HepG2 (cell line): Measurements from ENCODE around the gene CLRN2. TPM values are rescaled to one million over a fixed set of nuclear protein-coding genes. Genes with fewer than 3 reads are reported as not detected.

Source experiments
- ATAC-seq: fragments of 200-7000 bp; cut with Tn5 transposase; 3 replicates; pipeline ENCODE4 v1.9.1; 2020; ENCODE audit warnings: mild to moderate bottlenecking, moderate library complexity
- BruUV-seq: library from RNA; stranded (reverse); fragments of 400-500 nt; replicated peaks from 2 replicates; lab custom pipeline; 2021; lab: Mats Ljungman, UMichigan
- CTCF ChIA-PET: fragments of 300-600 bp; formaldehyde crosslinking; extraction: SDS; loops from one replicate; lab custom pipeline; 2021; ENCODE audit warnings: low total read pairs, inconsistent platforms, low intra/inter-chr PET ratio; lab: Yijun Ruan, JAX
- POLR2A ChIA-PET: fragments of 350-600 bp; sonication (Branson Sonifier 250); formaldehyde crosslinking; loops from one replicate; lab custom pipeline; 2020; ENCODE audit warnings: antibody characterized with exemption, inconsistent platforms; lab: Yijun Ruan, JAX
- DNase-seq: peaks from one replicate; pipeline ENCODE4 v3.0.0-alpha.2; 2015; ENCODE audit warnings: low spot score
- FAIRE-seq: peaks from 3 replicates; lab custom pipeline; 2011; peaks lifted over from hg19 to GRCh38; lab: Jason Lieb, UNC
- H2AFZ ChIP-seq: one replicate; pipeline ENCODE4 v1.6.1; 2011; ENCODE audit warnings: low read length, inconsistent platforms
- H3K27ac ChIP-seq: fragments of 300-600 bp; 3 replicates; pipeline ENCODE4 v1.8.0; 2011; ENCODE audit warnings: mixed run types, mild to moderate bottlenecking, mixed read lengths, low read length, inconsistent platforms; ENCODE audit not compliant: insufficient read depth; ENCODE audit errors: extremely low read length
- H3K27me3 ChIP-seq, 2 experiments: fragments of 200-600 bp in 1 of 2; 2 replicates in 1 of 2; 3 replicates in 1 of 2; pipeline versions ENCODE4 v1.6.0 to v1.8.0; 2011; ENCODE audit warnings: low read length in 2 of 2, mild to moderate bottlenecking in 2 of 2, moderate library complexity in 2 of 2, inconsistent platforms in 1 of 2; ENCODE audit not compliant: insufficient read depth in 2 of 2, control insufficient read depth in 1 of 2
- H3K36me3 ChIP-seq, 2 experiments: fragments of 200-600 bp in 1 of 2; replicated peaks in 1 of 2; 2 replicates in 1 of 2; 3 replicates in 1 of 2; pipeline versions ENCODE4 v1.5.1 to v1.8.0; 2011; ENCODE audit warnings: low read length in 2 of 2, inconsistent platforms in 1 of 2; ENCODE audit not compliant: insufficient read depth in 2 of 2, control insufficient read depth in 1 of 2
- H3K4me1 ChIP-seq: 2 replicates; pipeline ENCODE4 v1.5.1; 2012; ENCODE audit warnings: low read length, inconsistent platforms; ENCODE audit not compliant: insufficient read depth
- H3K4me2 ChIP-seq: 2 replicates; pipeline ENCODE4 v1.6.0; 2011; ENCODE audit warnings: low read depth, low read length, inconsistent platforms
- H3K4me3 ChIP-seq, 3 experiments: fragments of 200-600 bp in 1 of 3; sonication (generic), shearing (Covaris generic) in 1 of 3; replicated peaks in 1 of 3; 2 replicates each; pipeline ENCODE4 v1.5.1; 2011 to 2016; ENCODE audit warnings: low read length in 3 of 3, inconsistent platforms in 2 of 3, low read depth in 2 of 3, mild to moderate bottlenecking in 2 of 3, control low read depth in 1 of 3, mixed read lengths in 1 of 3; ENCODE audit not compliant: insufficient read depth in 1 of 3
- H3K79me2 ChIP-seq: one replicate; pipeline ENCODE4 v1.6.1; 2011; ENCODE audit warnings: low read length, inconsistent platforms; ENCODE audit not compliant: insufficient read depth
- H3K9ac ChIP-seq: 2 replicates; pipeline ENCODE4 v1.6.0; 2011; ENCODE audit warnings: mild to moderate bottlenecking, low read depth, low read length, inconsistent platforms; ENCODE audit not compliant: insufficient read depth
- H3K9me3 ChIP-seq: 2 replicates; pipeline ENCODE4 v1.5.1; 2012; ENCODE audit warnings: mild to moderate bottlenecking, low read length
- H4K20me1 ChIP-seq: 2 replicates; pipeline ENCODE4 v1.6.0; 2011; ENCODE audit warnings: inconsistent platforms, mild to moderate bottlenecking, low read length, moderate library complexity; ENCODE audit not compliant: insufficient read depth
- ATF3 ChIP-seq: sonication (generic); formaldehyde crosslinking; IDR thresholded peaks from 2 replicates; pipeline ENCODE4 v1.4.0; 2020; ENCODE audit warnings: missing genetic modification reagents
- EZH2 ChIP-seq: conservative IDR thresholded peaks from 2 replicates; pipeline ENCODE4 v1.6.1; 2012; ENCODE audit warnings: mild to moderate bottlenecking, low read depth, low read length, moderate library complexity
- GFI1 ChIP-seq: sonication (generic); formaldehyde crosslinking; IDR thresholded peaks from 2 replicates; pipeline ENCODE4 v1.5.0; 2020; ENCODE audit warnings: missing genetic modification reagents, mild to moderate bottlenecking, borderline replicate concordance
- GTF2F1 ChIP-seq: fragments of 150-350 bp; IDR thresholded peaks from 2 replicates; pipeline ENCODE4 v1.6.1; 2014; ENCODE audit warnings: low read length
- HOXD1 ChIP-seq: sonication (generic); formaldehyde crosslinking; IDR thresholded peaks from 2 replicates; pipeline ENCODE4 v1.5.0; 2020; ENCODE audit warnings: missing genetic modification reagents
- KDM2A ChIP-seq: sonication (generic); formaldehyde crosslinking; IDR thresholded peaks from 2 replicates; pipeline ENCODE4 v1.4.0; 2020; ENCODE audit warnings: low read depth, missing genetic modification reagents, borderline replicate concordance
- KMT2B ChIP-seq: IDR thresholded peaks from 2 replicates; pipeline ENCODE4 v1.6.1; 2016; ENCODE audit warnings: missing genetic modification reagents, missing compliant biosample characterization
- LCORL ChIP-seq, 2 experiments: fragments of 450-650 bp in 1 of 2; sonication (generic) in 1 of 2; formaldehyde crosslinking in 1 of 2; IDR thresholded peaks; 2 replicates each; pipeline versions ENCODE4 v1.5.0 to v1.6.1; 2017 to 2020; ENCODE audit warnings: antibody characterized with exemption in 1 of 2, missing genetic modification reagents in 1 of 2
- MAZ ChIP-seq, 2 experiments: sonication (generic) in 1 of 2; formaldehyde crosslinking in 1 of 2; IDR thresholded peaks; 2 replicates each; pipeline versions ENCODE4 v1.5.0 to v1.6.1; 2012 to 2020; ENCODE audit warnings: low read depth in 2 of 2, mild to moderate bottlenecking in 2 of 2, borderline replicate concordance in 1 of 2, improper control_type of control experiment in 1 of 2, low read length in 1 of 2, missing genetic modification reagents in 1 of 2, moderate library complexity in 1 of 2
- NFE2 ChIP-seq: sonication (generic); formaldehyde crosslinking; IDR thresholded peaks from 2 replicates; pipeline ENCODE4 v1.4.0; 2020; ENCODE audit warnings: missing genetic modification reagents
- NR2F6 ChIP-seq, 2 experiments: IDR thresholded peaks; 2 replicates each; pipeline ENCODE4 v1.6.1; 2016; ENCODE audit warnings: antibody characterized with exemption in 1 of 2, mild to moderate bottlenecking in 1 of 2
- RBAK ChIP-seq: sonication (generic); formaldehyde crosslinking; IDR thresholded peaks from 2 replicates; pipeline ENCODE4 v1.5.1; 2020; ENCODE audit warnings: mild to moderate bottlenecking, missing genetic modification reagents
- SOX6 ChIP-seq, 2 experiments: fragments of 450-650 bp in 1 of 2; sonication (generic) in 1 of 2; formaldehyde crosslinking in 1 of 2; IDR thresholded peaks; 2 replicates each; pipeline versions ENCODE4 v1.4.0 to v1.6.1; 2017 to 2020; ENCODE audit warnings: antibody characterized with exemption in 1 of 2, mild to moderate bottlenecking in 1 of 2, missing genetic modification reagents in 1 of 2
- ZBTB21 ChIP-seq: sonication (generic); formaldehyde crosslinking; IDR thresholded peaks from 2 replicates; pipeline ENCODE4 v1.4.0; 2020; ENCODE audit warnings: missing genetic modification reagents
- ZBTB34 ChIP-seq: sonication (generic); formaldehyde crosslinking; IDR thresholded peaks from 2 replicates; pipeline ENCODE4 v1.8.0; 2022; ENCODE audit warnings: mild to moderate bottlenecking, missing genetic modification reagents
- ZC3H4 ChIP-seq: sonication (generic); formaldehyde crosslinking; IDR thresholded peaks from 2 replicates; pipeline ENCODE4 v1.4.0; 2020; ENCODE audit warnings: missing genetic modification reagents, borderline replicate concordance
- ZMYM4 ChIP-seq: sonication (generic); formaldehyde crosslinking; IDR thresholded peaks from 2 replicates; pipeline ENCODE4 v1.8.1; 2023; ENCODE audit warnings: mild to moderate bottlenecking, missing genetic modification reagents
- ZNF33A ChIP-seq: sonication (generic); formaldehyde crosslinking; IDR thresholded peaks from 2 replicates; pipeline ENCODE4 v1.5.1; 2020; ENCODE audit warnings: missing genetic modification reagents, mild to moderate bottlenecking, moderate library complexity, borderline replicate concordance
- WGBS: methylation state at CpG from one replicate; pipeline ENCODE4 v1.1.6; 2017; ENCODE audit warnings: low lambda C conversion rate; 5-methylcytosine and 5-hydroxymethylcytosine counted together
- in situ Hi-C: cut with HindIII; loops from 2 replicates; pipeline ENCODE4 v1.10.0; 2017; ENCODE audit warnings: low pct_unique_long_range_greater_than_20kb; ENCODE audit not compliant: extremely low pct_ligation_motif_present
- intact Hi-C: fragments of 100-400 bp; cut with micrococcal nuclease; formaldehyde crosslinking; loops from one replicate; pipeline ENCODE4 v1.10.0; 2022; ENCODE audit not compliant: unreplicated experiment
- polyA plus RNA-seq, 8 experiments: library from polyadenylated mRNA; depleted of rRNA in 3 of 8; stranded (reverse) in 7 of 8; unstranded in 1 of 8; fragments of >200 nt; fragmentation: Illumina TruSeq in 4 of 8; extraction: Trizol in 4 of 8; gene quantifications; 2 replicates each; pipeline versions ENCODE4 v1.2.1 to v1.2.3, GENCODE V29; 2011 to 2016; ENCODE audit warnings: low read depth in 4 of 8, missing spikeins in 1 of 8, mixed read lengths in 1 of 8; ENCODE audit not compliant: insufficient read depth in 1 of 8
- total RNA-seq, 5 experiments: library from RNA; depleted of rRNA; stranded (reverse); fragments of >200 nt; fragmentation: Illumina TruSeq; extraction: Trizol; gene quantifications; 2 replicates each; pipeline ENCODE4 v1.2.3, GENCODE V29; 2016; ENCODE audit warnings: low read depth in 1 of 5
- TF ChIP-seq, protein P1 (sequence below): sonication (generic); formaldehyde crosslinking; IDR thresholded peaks from 2 replicates; pipeline ENCODE4 v1.5.0; 2020; ENCODE audit warnings: missing genetic modification reagents, mild to moderate bottlenecking, borderline replicate concordance
- TF ChIP-seq, protein P2 (sequence below): sonication (generic); formaldehyde crosslinking; IDR thresholded peaks from 2 replicates; pipeline ENCODE4 v1.4.0; 2020; ENCODE audit warnings: missing genetic modification reagents

Gene CLRN2
- total and polyA plus RNA-seq, 2 of the 13 experiments (the other 11 are each of a cell fraction or from before 2014, with no cell fraction given): not detected

GRCh38 chr4:17544205-17544604, 29.2 kb downstream of the CLRN2 start:
- DNase-seq (peak; percentile 98), FAIRE-seq (peak; percentile 93), ATAC-seq (peak; percentile 97)
- H3K27me3 ChIP-seq: no peaks in the 10 kb centered on the region
- H3K9me3 ChIP-seq: no peaks in the 10 kb centered on the region
- H3K36me3 ChIP-seq: no peaks in the 10 kb centered on the region
- H3K27ac ChIP-seq: peak overlapping the region; percentile 78
- H2AFZ ChIP-seq: no peak overlapping the region
- H4K20me1 ChIP-seq: no peaks in the 10 kb centered on the region
- CTCF ChIA-PET: no interaction called here
- in situ Hi-C loops (no loop called here), intact Hi-C loops (loop anchor here (1.0 to 2.0 kb wide), 4 partner anchors 14 to 70 kb away; partner anchors contain the start of genes MED28 and QDPR)
- POLR2A ChIA-PET: interaction anchor here (0.8 to 3.1 kb wide), 4 partner anchors 8 to 33 kb away, joined by 3 to 19 read pairs (median 6); partner anchors contain the start of gene QDPR
- 0% methylated on average over 6 of the region's 6 CpGs for WGBS
- no peaks in the 10 kb centered on the region for H3K79me2 ChIP-seq
- peak overlapping the region; percentile 44 for H3K9ac ChIP-seq
- no peak overlapping the region for H3K4me2 ChIP-seq
- no peak overlapping the region for H3K4me3 ChIP-seq
- BruUV-seq: no TSS peak
- peaks cover 51% of the 10 kb centered on the region for H3K4me1 ChIP-seq
- TF ChIP-seq, protein P1, sequence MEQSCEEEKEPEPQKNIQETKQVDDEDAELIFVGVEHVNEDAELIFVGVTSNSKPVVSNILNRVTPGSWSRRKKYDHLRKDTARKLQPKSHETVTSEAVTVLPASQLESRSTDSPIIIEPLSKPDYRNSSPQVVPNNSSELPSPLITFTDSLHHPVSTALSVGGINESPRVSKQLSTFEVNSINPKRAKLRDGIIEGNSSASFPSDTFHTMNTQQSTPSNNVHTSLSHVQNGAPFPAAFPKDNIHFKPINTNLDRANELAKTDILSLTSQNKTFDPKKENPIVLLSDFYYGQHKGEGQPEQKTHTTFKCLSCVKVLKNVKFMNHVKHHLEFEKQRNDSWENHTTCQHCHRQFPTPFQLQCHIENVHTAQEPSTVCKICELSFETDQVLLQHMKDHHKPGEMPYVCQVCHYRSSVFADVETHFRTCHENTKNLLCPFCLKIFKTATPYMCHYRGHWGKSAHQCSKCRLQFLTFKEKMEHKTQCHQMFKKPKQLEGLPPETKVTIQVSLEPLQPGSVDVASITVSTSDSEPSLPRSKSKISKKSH (CRISPR knock-in tag): no peak
- TF ChIP-seq ZC3H4 (CRISPR knock-in tag) (no peak), NR2F6 (IDR thresholded peaks at IDR 0.05) (peak; percentile 60), NR2F6 (CRISPR knock-in tag; IDR thresholded peaks at IDR 0.05) (peak; percentile 85), ZNF33A (CRISPR knock-in tag) (no peak), ZBTB34 (CRISPR knock-in tag) (no peak), MAZ (IDR thresholded peaks at IDR 0.05; ENCODE audit: borderline replicate concordance, low read depth, low read length) (no peak), MAZ (CRISPR knock-in tag; IDR thresholded peaks at IDR 0.05; ENCODE audit: low read depth) (peak; percentile 37; the same call in 1 of the 2 replicates), GTF2F1 (no peak), ZBTB21 (CRISPR knock-in tag) (0 out of 2 replicates have a peak, but pooled peaks have one; percentile 45), KDM2A (CRISPR knock-in tag) (no peak; the same call in 1 of the 2 replicates), EZH2 (no peak), GFI1 (CRISPR knock-in tag) (peak; percentile 97), ATF3 (CRISPR knock-in tag) (peak; percentile 96), KMT2B (CRISPR knock-in tag) (no peak), HOXD1 (CRISPR knock-in tag) (peak; percentile 90), SOX6 (IDR thresholded peaks at IDR 0.05) (no peak), SOX6 (CRISPR knock-in tag; IDR thresholded peaks at IDR 0.05) (peak; percentile 99), ZMYM4 (CRISPR knock-in tag) (no peak), NFE2 (CRISPR knock-in tag) (no peak), RBAK (CRISPR knock-in tag) (no peak), LCORL (IDR thresholded peaks at IDR 0.05) (no peak), LCORL (CRISPR knock-in tag; IDR thresholded peaks at IDR 0.05) (no peak)
- TF ChIP-seq, protein P2, sequence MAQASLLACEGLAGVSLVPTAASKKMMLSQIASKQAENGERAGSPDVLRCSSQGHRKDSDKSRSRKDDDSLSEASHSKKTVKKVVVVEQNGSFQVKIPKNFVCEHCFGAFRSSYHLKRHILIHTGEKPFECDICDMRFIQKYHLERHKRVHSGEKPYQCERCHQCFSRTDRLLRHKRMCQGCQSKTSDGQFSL (CRISPR knock-in tag): no peak
